Articular chondrocyte of knee joint (primary cell): Measurements from ENCODE around the gene TSC22D2. TPM values are rescaled to one million over a fixed set of nuclear protein-coding genes. Genes with fewer than 3 reads are reported as not detected.

Source experiments
- total RNA-seq: library from RNA; depleted of rRNA; stranded (reverse); fragments of >200 nt; gene quantifications from 2 replicates; pipeline ENCODE4 v1.2.3, GENCODE V29; 2012

TSC22D2 gene
- 17.4 and 18.2 TPM in 2 replicates for total RNA-seq

GRCh38 chr3:150408221-150409124 lies at the start of gene TSC22D2:
Gene TSC22D2, plus strand, starts transcription at chr3:150408298. Its CDS starts 1,053 bp downstream, at chr3:150409351.

Other genes with a start within 250 kb of the TSC22D2 start
- 105 and 128 TPM in 2 replicates for gene SERP1, start 138.2 kb downstream of the TSC22D2 start, total RNA-seq
- gene EIF2A, start 138.5 kb downstream of the TSC22D2 start, total RNA-seq, result 205 and 239 TPM in 2 replicates
- 116 and 172 TPM in 2 replicates for gene SELENOT, start 195.0 kb downstream of the TSC22D2 start, total RNA-seq